HepG2 (cell line): Measurements from ENCODE around the gene SIN3A. TPM values are rescaled to one million over a fixed set of nuclear protein-coding genes. Genes with fewer than 3 reads are reported as not detected.

Experiments used
- ATAC-seq: fragments of 200-7000 bp; cut with Tn5 transposase; 3 replicates; pipeline ENCODE4 v1.9.1; 2020; ENCODE audit warnings: mild to moderate bottlenecking, moderate library complexity
- BruUV-seq: library from RNA; stranded (reverse); fragments of 400-500 nt; replicated peaks from 2 replicates; lab custom pipeline; 2021; lab: Mats Ljungman, UMichigan
- CTCF ChIA-PET: fragments of 300-600 bp; formaldehyde crosslinking; extraction: SDS; loops from one replicate; lab custom pipeline; 2021; ENCODE audit warnings: low total read pairs, inconsistent platforms, low intra/inter-chr PET ratio; lab: Yijun Ruan, JAX
- POLR2A ChIA-PET: fragments of 350-600 bp; sonication (Branson Sonifier 250); formaldehyde crosslinking; loops from one replicate; lab custom pipeline; 2020; ENCODE audit warnings: antibody characterized with exemption, inconsistent platforms; lab: Yijun Ruan, JAX
- DNase-seq: peaks from one replicate; pipeline ENCODE4 v3.0.0-alpha.2; 2015; ENCODE audit warnings: low spot score
- FAIRE-seq: peaks from 3 replicates; lab custom pipeline; 2011; peaks lifted over from hg19 to GRCh38; lab: Jason Lieb, UNC
- H2AFZ ChIP-seq: one replicate; pipeline ENCODE4 v1.6.1; 2011; ENCODE audit warnings: low read length, inconsistent platforms
- H3K27ac ChIP-seq: fragments of 300-600 bp; 3 replicates; pipeline ENCODE4 v1.8.0; 2011; ENCODE audit warnings: mixed run types, mild to moderate bottlenecking, mixed read lengths, low read length, inconsistent platforms; ENCODE audit not compliant: insufficient read depth; ENCODE audit errors: extremely low read length
- H3K27me3 ChIP-seq, 2 experiments: fragments of 200-600 bp in 1 of 2; 2 replicates in 1 of 2; 3 replicates in 1 of 2; pipeline versions ENCODE4 v1.6.0 to v1.8.0; 2011; ENCODE audit warnings: low read length in 2 of 2, mild to moderate bottlenecking in 2 of 2, moderate library complexity in 2 of 2, inconsistent platforms in 1 of 2; ENCODE audit not compliant: insufficient read depth in 2 of 2, control insufficient read depth in 1 of 2
- H3K36me3 ChIP-seq, 2 experiments: fragments of 200-600 bp in 1 of 2; replicated peaks in 1 of 2; 2 replicates in 1 of 2; 3 replicates in 1 of 2; pipeline versions ENCODE4 v1.5.1 to v1.8.0; 2011; ENCODE audit warnings: low read length in 2 of 2, inconsistent platforms in 1 of 2; ENCODE audit not compliant: insufficient read depth in 2 of 2, control insufficient read depth in 1 of 2
- H3K4me1 ChIP-seq: 2 replicates; pipeline ENCODE4 v1.5.1; 2012; ENCODE audit warnings: low read length, inconsistent platforms; ENCODE audit not compliant: insufficient read depth
- H3K4me2 ChIP-seq: 2 replicates; pipeline ENCODE4 v1.6.0; 2011; ENCODE audit warnings: low read depth, low read length, inconsistent platforms
- H3K4me3 ChIP-seq, 3 experiments: fragments of 200-600 bp in 1 of 3; sonication (generic), shearing (Covaris generic) in 1 of 3; replicated peaks in 1 of 3; 2 replicates each; pipeline ENCODE4 v1.5.1; 2011 to 2016; ENCODE audit warnings: low read length in 3 of 3, inconsistent platforms in 2 of 3, low read depth in 2 of 3, mild to moderate bottlenecking in 2 of 3, control low read depth in 1 of 3, mixed read lengths in 1 of 3; ENCODE audit not compliant: insufficient read depth in 1 of 3
- H3K79me2 ChIP-seq: one replicate; pipeline ENCODE4 v1.6.1; 2011; ENCODE audit warnings: low read length, inconsistent platforms; ENCODE audit not compliant: insufficient read depth
- H3K9ac ChIP-seq: 2 replicates; pipeline ENCODE4 v1.6.0; 2011; ENCODE audit warnings: mild to moderate bottlenecking, low read depth, low read length, inconsistent platforms; ENCODE audit not compliant: insufficient read depth
- H3K9me3 ChIP-seq: 2 replicates; pipeline ENCODE4 v1.5.1; 2012; ENCODE audit warnings: mild to moderate bottlenecking, low read length
- H4K20me1 ChIP-seq: 2 replicates; pipeline ENCODE4 v1.6.0; 2011; ENCODE audit warnings: inconsistent platforms, mild to moderate bottlenecking, low read length, moderate library complexity; ENCODE audit not compliant: insufficient read depth
- ELF4 ChIP-seq: sonication (generic); formaldehyde crosslinking; IDR thresholded peaks from 2 replicates; pipeline ENCODE4 v1.5.0; 2020; ENCODE audit warnings: missing genetic modification reagents, mild to moderate bottlenecking, moderate library complexity, borderline replicate concordance
- IRF9 ChIP-seq: sonication (generic); formaldehyde crosslinking; IDR thresholded peaks from 2 replicates; pipeline ENCODE4 v1.8.0; 2022; ENCODE audit warnings: missing genetic modification reagents, mild to moderate bottlenecking, borderline replicate concordance
- PCBP2 ChIP-seq: fragments of 200-400 bp; formaldehyde crosslinking; optimal IDR thresholded peaks from 2 replicates; pipeline ENCODE3; 2018; ENCODE audit warnings: low read length, low read depth; ENCODE audit not compliant: poor library complexity, severe bottlenecking
- RAD51 ChIP-seq: fragments of 450-650 bp; IDR thresholded peaks from 2 replicates; pipeline ENCODE4 v1.6.1; 2016; ENCODE audit warnings: borderline replicate concordance
- ZBTB10 ChIP-seq: sonication (generic); formaldehyde crosslinking; IDR thresholded peaks from 2 replicates; pipeline ENCODE4 v1.4.0; 2020; ENCODE audit warnings: missing genetic modification reagents, borderline replicate concordance
- ZFP41 ChIP-seq: sonication (generic); formaldehyde crosslinking; IDR thresholded peaks from 2 replicates; pipeline ENCODE4 v1.4.0; 2020; ENCODE audit warnings: mild to moderate bottlenecking, missing genetic modification reagents, borderline replicate concordance
- ZNF263 ChIP-seq: sonication (generic); formaldehyde crosslinking; IDR thresholded peaks from 2 replicates; pipeline ENCODE4 v1.4.0; 2020; ENCODE audit warnings: missing genetic modification reagents
- ZNF513 ChIP-seq: sonication (generic); formaldehyde crosslinking; conservative IDR thresholded peaks from 2 replicates; pipeline ENCODE4 v1.5.0; 2020; ENCODE audit warnings: missing genetic modification reagents
- ZNF605 ChIP-seq: sonication (generic); formaldehyde crosslinking; IDR thresholded peaks from 2 replicates; pipeline ENCODE4 v1.8.0; 2022; ENCODE audit warnings: mild to moderate bottlenecking, missing genetic modification reagents
- ZNF766 ChIP-seq: sonication (generic); formaldehyde crosslinking; IDR thresholded peaks from 2 replicates; pipeline ENCODE4 v1.5.0; 2020; ENCODE audit warnings: missing genetic modification reagents, borderline replicate concordance
- whole genome bisulfite sequencing: methylation state at CpG from one replicate; pipeline ENCODE4 v1.1.6; 2017; ENCODE audit warnings: low lambda C conversion rate; 5-methylcytosine and 5-hydroxymethylcytosine counted together
- in situ Hi-C: cut with HindIII; loops from 2 replicates; pipeline ENCODE4 v1.10.0; 2017; ENCODE audit warnings: low pct_unique_long_range_greater_than_20kb; ENCODE audit not compliant: extremely low pct_ligation_motif_present
- intact Hi-C: fragments of 100-400 bp; cut with micrococcal nuclease; formaldehyde crosslinking; loops from one replicate; pipeline ENCODE4 v1.10.0; 2022; ENCODE audit not compliant: unreplicated experiment
- polyA plus RNA-seq, 8 experiments: library from polyadenylated mRNA; depleted of rRNA in 3 of 8; stranded (reverse) in 7 of 8; unstranded in 1 of 8; fragments of >200 nt; fragmentation: Illumina TruSeq in 4 of 8; extraction: Trizol in 4 of 8; gene quantifications; 2 replicates each; pipeline versions ENCODE4 v1.2.1 to v1.2.3, GENCODE V29; 2011 to 2016; ENCODE audit warnings: low read depth in 4 of 8, missing spikeins in 1 of 8, mixed read lengths in 1 of 8; ENCODE audit not compliant: insufficient read depth in 1 of 8
- total RNA-seq, 5 experiments: library from RNA; depleted of rRNA; stranded (reverse); fragments of >200 nt; fragmentation: Illumina TruSeq; extraction: Trizol; gene quantifications; 2 replicates each; pipeline ENCODE4 v1.2.3, GENCODE V29; 2016; ENCODE audit warnings: low read depth in 1 of 5
- TF ChIP-seq, protein P1 (sequence below), 2 experiments: fragments of 450-650 bp in 1 of 2; sonication (generic) in 1 of 2; formaldehyde crosslinking; IDR thresholded peaks; 2 replicates each; pipeline versions ENCODE4 v1.5.0 to v1.8.0; 2020 to 2022; ENCODE audit warnings: mild to moderate bottlenecking in 1 of 2, missing genetic modification reagents in 1 of 2
- TF ChIP-seq, protein P2 (sequence below): sonication (generic); formaldehyde crosslinking; IDR thresholded peaks from 2 replicates; pipeline ENCODE4 v1.5.1; 2020; ENCODE audit warnings: missing genetic modification reagents, mild to moderate bottlenecking, borderline replicate concordance

The SIN3A gene
- total and polyA plus RNA-seq, 2 of the 13 experiments (the other 11 are each of a cell fraction or from before 2014, with no cell fraction given), result 16.1 to 28.1 TPM

DNA sequence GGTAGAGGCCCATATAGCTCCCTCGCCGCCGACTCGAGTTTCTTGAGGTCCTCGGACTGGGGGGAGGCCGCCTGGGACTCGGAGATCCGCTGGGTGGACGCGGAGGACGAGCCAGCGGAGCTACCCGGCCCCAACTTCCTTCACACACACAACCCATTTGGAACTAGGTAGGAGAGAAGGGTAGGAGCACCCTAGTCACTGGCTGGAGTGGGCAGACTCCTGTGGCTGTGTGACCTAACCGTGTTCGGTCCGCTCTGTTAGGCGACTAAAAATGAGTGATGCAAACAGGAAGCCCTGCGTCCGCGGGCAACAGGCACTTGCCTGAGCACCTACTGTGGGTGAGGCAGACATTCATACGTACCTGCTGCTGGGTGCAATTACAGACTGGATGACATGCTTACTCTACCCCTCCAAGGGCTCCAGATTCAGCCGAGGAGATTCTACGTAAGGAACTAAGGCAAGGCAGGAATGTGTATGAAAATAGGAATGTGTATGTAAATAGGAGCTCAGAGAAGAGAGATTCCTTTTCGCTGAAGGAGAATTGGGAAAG lies 4.6 kb upstream of the SIN3A start:
- peaks cover 6% of the 10 kb centered on the region; the same call in 1 of the 2 replicates for H4K20me1 ChIP-seq
- H3K4me3 ChIP-seq, result peak overlapping the region; percentile 91 to 93 (median 93)
- in situ Hi-C loops, result no loop called here
- H3K4me2 ChIP-seq, result peak overlapping the region; percentile 92
- peak overlapping the region; percentile 90 for H3K9ac ChIP-seq
- H3K9me3 ChIP-seq, result no peaks in the 10 kb centered on the region
- peak; percentile 1; the same call in 1 of the 3 replicates for ATAC-seq
- peak overlapping the region; percentile 75 for H2AFZ ChIP-seq
- ChIA-PET CTCF (no interaction called here), POLR2A (interaction anchor here (0.8 to 7.8 kb wide), 13 partner anchors 9 to 282 kb away, joined by 3 to 185 read pairs (median 3); partner anchors contain the start of genes IMP3, MAN2C1, PTPN9 and SNX33)
- peak; percentile 40 for DNase-seq
- H3K27ac ChIP-seq, result peak overlapping the region; percentile 89
- under 1% methylated on average over 24 of the region's 24 CpGs for WGBS
- H3K4me1 ChIP-seq, result peaks cover 49% of the 10 kb centered on the region
- no TSS peak for BruUV-seq
- no peak for FAIRE-seq
- no peaks in the 10 kb centered on the region for H3K36me3 ChIP-seq
- H3K79me2 ChIP-seq, result peaks cover 11% of the 10 kb centered on the region
- intact Hi-C loops, result no loop called here
- no peaks in the 10 kb centered on the region; a peak in 1 of 5 replicates for H3K27me3 ChIP-seq
- TF ChIP-seq IRF9 (no peak), ZBTB10 (CRISPR knock-in tag) (no peak), ZNF263 (0 out of 2 replicates have a peak, but pooled peaks have one; percentile 25), ZNF605 (CRISPR knock-in tag) (0 out of 2 replicates have a peak, but pooled peaks have one; percentile 2), ZNF766 (CRISPR knock-in tag) (peak; percentile 54; the same call in 1 of the 2 replicates), ZNF513 (CRISPR knock-in tag) (0 out of 2 replicates have a peak, but pooled peaks have one; percentile 21), PCBP2 (no peak), RAD51 (no peak), ELF4 (no peak), ZFP41 (no peak)
- TF ChIP-seq, protein P1, sequence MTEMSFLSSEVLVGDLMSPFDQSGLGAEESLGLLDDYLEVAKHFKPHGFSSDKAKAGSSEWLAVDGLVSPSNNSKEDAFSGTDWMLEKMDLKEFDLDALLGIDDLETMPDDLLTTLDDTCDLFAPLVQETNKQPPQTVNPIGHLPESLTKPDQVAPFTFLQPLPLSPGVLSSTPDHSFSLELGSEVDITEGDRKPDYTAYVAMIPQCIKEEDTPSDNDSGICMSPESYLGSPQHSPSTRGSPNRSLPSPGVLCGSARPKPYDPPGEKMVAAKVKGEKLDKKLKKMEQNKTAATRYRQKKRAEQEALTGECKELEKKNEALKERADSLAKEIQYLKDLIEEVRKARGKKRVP (CRISPR knock-in tag; IDR thresholded peaks at IDR 0.05), result peak in 1 of 2 experiments; percentile 78; a peak in 2 of 4 replicates
- TF ChIP-seq, protein P2, sequence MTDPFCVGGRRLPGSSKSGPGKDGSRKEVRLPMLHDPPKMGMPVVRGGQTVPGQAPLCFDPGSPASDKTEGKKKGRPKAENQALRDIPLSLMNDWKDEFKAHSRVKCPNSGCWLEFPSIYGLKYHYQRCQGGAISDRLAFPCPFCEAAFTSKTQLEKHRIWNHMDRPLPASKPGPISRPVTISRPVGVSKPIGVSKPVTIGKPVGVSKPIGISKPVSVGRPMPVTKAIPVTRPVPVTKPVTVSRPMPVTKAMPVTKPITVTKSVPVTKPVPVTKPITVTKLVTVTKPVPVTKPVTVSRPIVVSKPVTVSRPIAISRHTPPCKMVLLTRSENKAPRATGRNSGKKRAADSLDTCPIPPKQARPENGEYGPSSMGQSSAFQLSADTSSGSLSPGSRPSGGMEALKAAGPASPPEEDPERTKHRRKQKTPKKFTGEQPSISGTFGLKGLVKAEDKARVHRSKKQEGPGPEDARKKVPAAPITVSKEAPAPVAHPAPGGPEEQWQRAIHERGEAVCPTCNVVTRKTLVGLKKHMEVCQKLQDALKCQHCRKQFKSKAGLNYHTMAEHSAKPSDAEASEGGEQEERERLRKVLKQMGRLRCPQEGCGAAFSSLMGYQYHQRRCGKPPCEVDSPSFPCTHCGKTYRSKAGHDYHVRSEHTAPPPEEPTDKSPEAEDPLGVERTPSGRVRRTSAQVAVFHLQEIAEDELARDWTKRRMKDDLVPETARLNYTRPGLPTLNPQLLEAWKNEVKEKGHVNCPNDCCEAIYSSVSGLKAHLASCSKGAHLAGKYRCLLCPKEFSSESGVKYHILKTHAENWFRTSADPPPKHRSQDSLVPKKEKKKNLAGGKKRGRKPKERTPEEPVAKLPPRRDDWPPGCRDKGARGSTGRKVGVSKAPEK, result no peak
